NCI-H1436 treated with DMSO at 0.1 percent for 48 hours (cell line): Measurements from ENCODE around the gene EHMT1.

Experiments
- DNase-seq: peaks from one replicate; lab custom pipeline; 2025; lab: John Stamatoyannopoulos, UW

The EHMT1 gene

DNA sequence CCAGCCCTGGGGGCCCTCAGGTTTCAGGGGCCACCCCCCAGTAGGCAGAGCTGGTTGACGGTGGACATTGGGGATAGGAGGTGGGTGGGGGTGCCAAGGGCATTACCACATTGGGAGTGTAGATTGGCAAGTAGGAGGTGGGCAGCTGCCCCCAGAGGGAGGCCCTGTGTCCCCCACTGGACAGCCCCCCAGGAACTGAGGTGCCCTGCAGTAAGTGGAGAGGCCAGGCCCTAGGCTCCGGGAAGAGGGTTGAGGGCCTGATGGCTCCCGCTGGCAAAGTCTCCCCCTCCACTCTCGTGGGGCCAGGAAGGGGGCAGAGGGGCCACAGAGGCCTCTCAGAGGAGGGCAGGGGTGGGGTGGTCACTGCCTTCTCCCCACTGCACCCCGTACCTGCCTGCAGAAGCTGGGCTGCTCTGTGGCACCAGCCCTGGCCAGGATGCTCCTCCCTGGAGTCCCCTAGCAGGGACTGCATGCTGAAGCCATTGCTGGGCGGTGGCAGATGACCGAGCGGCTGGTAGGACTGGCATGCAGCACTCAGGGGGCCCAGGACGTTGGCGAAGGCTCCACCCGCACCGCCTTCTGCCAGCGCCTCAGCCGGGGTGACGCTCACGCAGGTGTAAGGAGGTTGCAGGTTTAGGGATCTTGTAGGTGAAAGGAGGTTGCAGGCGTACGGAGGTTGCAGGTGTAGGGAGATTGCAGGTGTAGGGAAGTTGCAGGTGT lies 169.1 kb downstream of the EHMT1 start:
- DNase-seq, result no peak

DNA sequence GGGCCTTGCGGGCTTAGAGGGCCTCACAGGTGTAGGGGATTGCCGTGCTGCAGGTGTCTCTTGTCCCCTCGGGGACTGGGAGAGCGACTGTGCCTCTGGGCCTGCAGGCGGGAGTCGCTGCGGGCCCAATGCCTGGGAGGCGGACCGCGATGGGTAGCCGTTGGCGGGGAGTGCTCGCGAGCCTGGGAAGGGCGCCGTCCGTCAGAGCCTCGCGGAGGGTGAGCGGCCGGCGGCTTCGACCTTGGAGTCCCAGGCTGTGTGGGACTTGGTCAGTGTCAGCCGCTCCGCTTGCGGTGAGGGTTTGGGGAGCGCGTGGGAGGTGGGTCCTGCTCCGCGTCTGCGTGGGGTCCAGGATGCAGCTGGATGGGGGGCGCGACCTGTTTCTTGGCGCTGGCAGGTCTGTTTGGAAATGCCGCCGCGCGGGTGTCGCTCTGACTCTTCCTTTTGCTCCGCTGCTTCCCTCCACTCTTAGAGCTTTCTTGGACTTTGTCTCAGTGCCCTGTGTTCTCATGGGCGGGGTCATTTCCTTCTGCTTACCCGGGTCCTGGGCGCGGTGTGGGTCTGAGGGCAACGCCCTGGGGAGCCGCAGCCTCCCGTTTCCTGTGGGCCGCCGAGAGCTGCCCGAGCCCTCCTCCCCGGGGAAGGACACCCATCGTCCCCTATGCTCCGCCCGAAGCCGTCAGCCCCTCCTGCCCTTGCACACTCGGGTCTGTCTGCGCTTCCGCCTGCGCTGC lies 169.9 kb downstream of the EHMT1 start:
- DNase-seq, result no peak

GRCh38 chr9:137789295-137789895 lies 170.6 kb downstream of the EHMT1 start:
- no peak for DNase-seq

DNA sequence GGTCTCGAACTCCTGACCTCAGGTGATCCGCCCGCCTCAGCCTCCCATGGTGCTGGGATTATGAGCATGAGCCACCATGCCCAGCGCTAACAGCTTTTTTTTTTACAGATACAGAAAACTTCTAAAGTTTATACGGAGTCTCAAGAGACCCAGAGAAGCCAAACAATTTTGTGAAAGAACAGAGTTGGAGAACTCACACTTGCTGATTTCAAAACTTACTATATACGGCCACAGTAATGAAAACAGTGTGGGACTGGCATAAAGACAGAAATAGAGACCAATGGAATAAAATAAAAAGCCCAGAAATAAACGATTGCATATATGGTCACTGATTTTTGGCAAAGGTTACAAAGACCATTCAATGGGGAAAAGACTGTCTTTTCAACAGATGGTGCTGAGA lies 173.1 kb downstream of the EHMT1 start:
- no peak for DNase-seq

DNA sequence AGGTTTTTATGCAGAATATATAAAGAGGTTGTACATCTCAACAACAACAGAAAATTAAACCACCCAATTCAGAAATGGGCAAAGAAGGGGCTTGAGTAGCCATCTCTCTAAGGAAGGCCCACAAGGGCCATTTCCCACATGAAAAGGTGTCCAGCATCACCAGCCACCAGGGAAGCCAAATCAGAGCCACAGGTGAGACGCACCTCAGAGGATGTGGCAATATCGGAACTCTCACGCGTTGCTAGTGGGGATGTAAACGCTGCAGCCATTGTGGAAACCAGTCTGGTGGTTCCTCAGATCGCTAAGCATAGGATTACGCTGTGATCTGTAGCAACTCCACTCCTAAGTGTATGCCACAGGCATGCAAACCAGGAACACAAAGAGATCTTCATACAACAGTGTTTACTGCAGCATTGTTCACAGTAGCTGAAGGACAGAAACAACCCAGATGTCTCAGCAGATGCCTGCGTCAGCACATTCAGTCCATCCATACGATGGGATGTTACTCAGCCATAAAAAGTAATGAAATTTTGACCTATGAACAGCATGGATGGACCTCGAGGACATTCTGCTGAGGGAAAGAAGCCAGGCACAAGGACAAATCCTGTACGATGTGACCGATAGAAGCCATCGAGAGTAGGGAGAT lies 174.5 kb downstream of the EHMT1 start:
- no peak for DNase-seq

GRCh38 chr9:137795156-137795666 lies 176.4 kb downstream of the EHMT1 start:
- DNase-seq, result no peak

DNA sequence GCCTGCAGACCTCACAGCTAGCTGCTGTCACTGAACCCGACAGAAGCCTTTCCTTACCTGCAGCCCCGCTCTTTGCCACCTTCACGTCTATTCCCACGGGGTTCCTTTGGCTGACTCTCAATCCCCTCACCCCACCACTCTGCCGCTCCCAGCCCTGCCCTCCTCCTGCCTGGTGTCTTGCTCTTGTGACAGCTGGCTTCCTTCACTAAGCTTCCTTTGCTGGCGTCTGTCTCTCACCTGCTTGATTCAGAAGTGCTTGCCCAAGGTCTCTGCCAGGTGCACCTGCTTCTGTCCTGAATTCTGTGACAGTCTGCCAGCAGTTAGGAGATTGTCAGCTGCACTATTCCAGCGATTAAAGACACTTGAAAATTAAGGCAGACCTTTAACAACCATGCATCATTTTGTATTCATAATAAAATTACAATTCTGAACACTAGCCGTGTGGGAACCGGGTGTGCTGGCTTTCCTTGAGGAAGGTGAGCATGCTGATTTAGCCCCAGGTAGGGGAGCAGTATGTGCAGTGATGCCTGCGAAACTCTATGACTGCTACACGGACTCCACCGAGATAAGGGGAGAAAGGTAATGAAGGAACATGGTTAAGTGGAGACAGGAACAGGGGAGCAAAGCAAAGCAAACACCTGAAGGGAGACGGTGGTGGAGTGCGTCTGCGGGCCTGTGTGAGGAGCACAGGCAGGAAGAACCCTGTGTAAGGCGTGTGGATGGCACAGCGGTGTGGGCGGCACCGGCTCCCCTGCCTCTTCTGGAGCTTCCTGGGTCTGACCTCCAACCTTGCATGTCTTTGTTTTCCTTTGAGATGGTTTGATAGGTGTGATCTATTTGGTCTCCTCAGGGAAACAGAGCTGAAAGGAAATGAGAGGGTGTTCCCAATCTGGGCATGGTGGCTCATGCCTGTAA lies 178.7 kb downstream of the EHMT1 start:
- peak; percentile 13 for DNase-seq

DNA sequence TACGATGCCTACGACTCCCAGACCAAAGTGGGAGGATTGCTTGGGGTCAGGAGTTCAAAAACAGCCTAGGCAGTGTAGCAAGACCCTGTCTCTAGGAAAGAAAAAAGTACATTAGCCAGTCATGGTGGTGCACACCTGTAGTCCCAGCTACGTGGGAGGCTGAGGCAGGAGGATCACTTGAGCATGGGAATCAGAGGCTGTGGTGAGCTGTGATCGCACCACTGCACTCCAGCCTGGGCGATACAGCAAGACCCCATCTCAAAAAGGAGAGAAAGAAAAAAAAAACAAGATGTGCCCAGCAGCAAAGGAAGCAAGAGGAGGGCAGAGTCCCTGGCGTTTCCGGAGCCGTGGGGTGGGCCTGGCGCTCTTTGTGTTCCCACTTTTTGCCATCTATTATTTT lies 179.3 kb downstream of the EHMT1 start:
- DNase-seq, result no peak

DNA sequence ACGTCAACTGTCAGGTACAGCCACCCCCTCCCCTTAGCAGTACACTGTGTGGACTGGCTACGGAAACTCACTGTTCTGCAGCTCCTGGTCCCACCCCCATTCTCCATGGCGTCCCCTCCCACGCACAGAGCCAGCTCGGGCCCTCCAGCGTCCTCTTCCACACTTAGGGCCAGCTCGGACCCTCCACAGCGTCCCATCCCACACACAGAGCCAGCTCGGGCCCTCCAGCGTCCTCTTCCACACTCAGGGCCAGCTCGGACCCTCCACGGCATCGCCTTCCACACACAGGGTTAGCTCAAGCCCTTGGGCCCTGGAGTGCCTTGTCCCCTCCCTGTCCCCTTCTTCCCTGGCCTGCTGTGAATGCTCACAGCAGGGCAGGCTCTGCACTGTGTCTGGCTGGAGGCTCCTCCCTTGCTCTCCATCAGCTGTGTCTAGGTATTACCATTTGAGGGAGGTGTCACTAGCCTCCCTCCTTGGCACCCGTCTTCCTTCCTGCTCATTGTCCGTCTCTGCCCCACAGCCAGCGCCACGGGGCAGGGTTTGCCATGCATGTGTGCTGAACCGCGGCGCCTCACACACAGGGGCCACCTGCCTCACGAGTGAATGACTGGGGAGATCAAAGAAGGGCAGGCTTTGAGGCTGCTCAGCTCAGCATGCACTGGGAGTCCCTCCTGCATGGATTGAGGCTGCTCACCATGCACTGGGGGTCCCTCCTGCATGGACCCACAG lies 180.3 kb downstream of the EHMT1 start:
- no peak for DNase-seq

DNA sequence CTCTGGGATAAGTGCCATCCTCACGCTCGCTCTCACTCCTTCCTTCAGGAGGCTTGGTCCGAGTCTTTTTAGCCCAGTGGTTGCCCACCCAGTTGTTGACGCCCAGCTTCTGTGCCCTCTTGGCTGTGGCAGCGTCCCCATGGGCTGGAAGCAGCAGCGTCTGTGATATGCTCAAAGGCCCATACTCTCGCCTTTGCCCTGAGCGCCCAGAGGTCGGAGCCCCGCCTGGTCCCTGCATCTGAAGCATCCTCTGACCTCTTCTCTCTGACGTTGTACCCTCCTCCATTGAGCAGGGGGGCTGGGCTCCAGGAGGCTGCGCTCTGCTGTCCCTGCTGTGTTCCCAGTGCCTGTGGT lies 180.8 kb downstream of the EHMT1 start:
- no peak for DNase-seq

DNA sequence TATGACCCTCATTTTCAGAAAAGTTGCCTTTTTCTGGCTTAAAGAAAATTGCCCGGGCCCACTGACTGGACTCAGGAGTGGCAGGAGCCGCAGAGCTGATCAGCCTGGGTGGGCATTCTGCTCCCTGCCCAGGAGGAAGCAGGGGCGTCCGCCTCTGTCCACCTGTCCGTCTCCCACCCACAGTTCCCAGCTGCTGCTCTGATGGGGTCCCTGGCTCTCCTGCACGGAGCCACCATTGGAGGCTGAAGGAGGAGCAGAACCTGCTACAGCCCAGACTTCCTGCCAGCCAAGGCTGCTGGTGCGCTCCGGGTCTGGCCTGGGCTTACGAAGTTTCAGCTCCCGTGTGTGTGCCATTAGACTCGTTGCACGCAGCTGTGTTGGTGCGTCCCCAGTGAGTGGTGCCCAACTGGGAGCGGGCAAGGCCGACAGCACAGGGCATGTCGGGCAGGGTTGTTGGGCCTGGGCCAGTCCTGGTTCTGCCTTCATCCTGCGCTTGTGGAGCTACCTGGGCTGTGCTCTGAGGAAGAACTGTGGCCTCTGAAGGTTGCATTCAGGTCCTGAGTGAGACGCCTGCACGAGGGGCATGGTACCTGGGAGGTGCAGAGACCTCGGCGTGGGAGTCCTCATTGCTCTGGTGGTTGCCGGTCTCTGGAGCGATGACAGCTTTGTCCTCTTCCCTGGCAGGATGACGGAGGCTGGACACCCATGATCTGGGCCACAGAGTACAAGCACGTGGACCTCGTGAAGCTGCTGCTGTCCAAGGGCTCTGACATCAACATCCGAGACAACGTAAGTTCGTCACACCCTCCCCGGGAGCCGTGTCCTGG lies 181.6 kb downstream of the EHMT1 start:
- no peak for DNase-seq

DNA sequence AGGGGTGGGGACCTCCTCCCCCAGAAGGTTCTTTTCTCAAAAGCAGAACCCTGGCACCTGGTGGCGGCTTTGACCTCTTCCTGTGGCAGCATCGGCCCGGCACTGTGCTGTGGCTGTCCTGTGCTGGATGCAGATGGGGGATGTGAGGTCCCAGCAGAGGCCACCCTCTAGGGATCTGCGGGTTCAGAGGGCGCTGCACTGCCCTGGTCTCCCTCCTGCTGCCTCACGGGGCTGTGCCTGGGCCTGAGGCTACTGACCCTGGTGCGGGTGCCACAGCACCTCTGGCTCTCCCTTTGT lies 182.2 kb downstream of the EHMT1 start:
- DNase-seq, result no peak

GRCh38 chr9:137802021-137802420 lies 183.2 kb downstream of the EHMT1 start:
- DNase-seq, result no peak

GRCh38 chr9:137802521-137803243 lies 183.9 kb downstream of the EHMT1 start:
- no peak for DNase-seq

- DNase-seq, result no peak
These were observed 186.3 kb downstream of the EHMT1 start for GRCh38 chr9:137804908-137805630.

- DNase-seq, result no peak
These were observed 189.2 kb downstream of the EHMT1 start for GRCh38 chr9:137807721-137808703.

- DNase-seq, result no peak
These were observed 190.3 kb downstream of the EHMT1 start for GRCh38 chr9:137809040-137809576.
